Measurements from ENCODE around the gene BCR.

- TF ChIP-seq CTCF (IDR thresholded peaks at IDR 0.05), result no peak
- TF ChIP-seq EZH2 (IDR thresholded peaks at IDR 0.05; ENCODE audit: borderline replicate concordance, insufficient read depth, low read depth, low read length, poor library complexity, severe bottlenecking), result no peak
Observed at GRCh38 chr22:23146478-23147205, 33.7 kb upstream of the BCR start.

Measured in B cell (primary cell).